Smooth muscle cell (in vitro differentiated cells): Measurements from ENCODE around the gene FBXO22. TPM values are rescaled to one million over a fixed set of nuclear protein-coding genes. Genes with fewer than 3 reads are reported as not detected.

Source experiments
- DNase-seq: peaks from one replicate; lab custom pipeline; 2025; ENCODE audit not compliant: unreplicated experiment; lab: John Stamatoyannopoulos, UW
- H2AFZ ChIP-seq: fragments of 200-600 bp; sonication (generic); 2 replicates; pipeline ENCODE4 v1.6.0; 2016; ENCODE audit warnings: antibody characterized with exemption, low read depth, mild to moderate bottlenecking
- H3F3A ChIP-seq: fragments of 200-600 bp; sonication (generic); 2 replicates; pipeline ENCODE4 v1.6.0; 2017; ENCODE audit warnings: antibody characterized with exemption, low read depth
- H3K27ac ChIP-seq: fragments of 200-600 bp; sonication (generic); 2 replicates; pipeline ENCODE4 v1.5.1; 2016; ENCODE audit warnings: low read depth, mild to moderate bottlenecking
- H3K27me3 ChIP-seq: fragments of 200-600 bp; sonication (generic); 2 replicates; pipeline ENCODE4 v1.6.1; 2016; ENCODE audit warnings: low read depth, mild to moderate bottlenecking
- H3K36me3 ChIP-seq: fragments of 200-600 bp; sonication (generic); 2 replicates; pipeline ENCODE4 v1.5.1; 2016; ENCODE audit warnings: low read depth
- H3K4me1 ChIP-seq: fragments of 200-600 bp; sonication (generic); 2 replicates; pipeline ENCODE4 v1.5.1; 2016; ENCODE audit warnings: low read depth
- H3K4me2 ChIP-seq: fragments of 200-600 bp; sonication (generic); 2 replicates; pipeline ENCODE4 v1.6.0; 2016; ENCODE audit warnings: mild to moderate bottlenecking
- H3K4me3 ChIP-seq: fragments of 200-600 bp; sonication (generic); 2 replicates; pipeline ENCODE4 v1.5.1; 2016; ENCODE audit warnings: mild to moderate bottlenecking
- H3K79me2 ChIP-seq: fragments of 200-600 bp; sonication (generic); 2 replicates; pipeline ENCODE4 v1.6.0; 2016; ENCODE audit warnings: low read depth, mild to moderate bottlenecking
- H3K9ac ChIP-seq: fragments of 200-600 bp; sonication (generic); 2 replicates; pipeline ENCODE4 v1.6.0; 2016; ENCODE audit warnings: low read depth
- H3K9me3 ChIP-seq: fragments of 200-600 bp; sonication (generic); replicated peaks from 2 replicates; pipeline ENCODE4 v1.5.1; 2016; ENCODE audit warnings: low read depth
- H4K20me1 ChIP-seq: fragments of 200-600 bp; sonication (generic); 2 replicates; pipeline ENCODE4 v1.6.0; 2016; ENCODE audit warnings: low read depth
- WGBS: methylation state at CpG from one replicate; pipeline ENCODE4 v1.1.7; 2016; ENCODE audit warnings: low lambda C conversion rate; 5-methylcytosine and 5-hydroxymethylcytosine counted together
- polyA plus RNA-seq: library from polyadenylated mRNA; unstranded; fragments of >200 nt; fragmentation: Nextera tagmentation; extraction: Ambion mirVana; gene quantifications from 2 replicates; pipeline ENCODE4 v1.2.1, GENCODE V29; 2016
- total RNA-seq: library from RNA; depleted of rRNA; stranded (reverse); fragments of >200 nt; gene quantifications from 2 replicates; pipeline ENCODE4 v1.2.3, GENCODE V29; 2014
- TF ChIP-seq, protein P1 (sequence below): fragments of 200-600 bp; sonication (generic); IDR thresholded peaks from 2 replicates; pipeline ENCODE4 v1.5.1; 2017; ENCODE audit warnings: borderline replicate concordance, mild to moderate bottlenecking, antibody characterized with exemption; ENCODE audit not compliant: insufficient read depth, poor library complexity, severe bottlenecking

The FBXO22 gene
- total and polyA plus RNA-seq, 2 experiments from 2014 or later: 51.5 to 60.1 TPM

DNA sequence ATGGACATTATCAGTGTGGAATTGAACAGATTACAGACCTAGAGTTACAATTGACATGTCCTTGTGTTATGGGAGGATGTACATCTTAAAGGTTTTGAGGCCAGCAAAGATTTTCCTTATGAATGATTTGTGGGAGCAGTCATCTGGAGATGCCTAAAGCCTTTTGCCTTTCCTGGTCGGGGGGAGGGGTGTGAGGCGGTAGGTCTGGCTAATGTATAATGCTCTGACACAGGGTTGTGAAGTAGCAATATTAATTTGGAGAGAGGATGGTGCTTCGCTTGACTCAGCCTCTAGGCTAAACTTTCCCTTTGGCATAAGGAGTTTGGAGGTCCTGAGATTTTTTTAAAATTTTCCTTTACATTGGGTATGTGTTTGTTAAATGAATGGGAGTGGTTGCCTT, 23.3 kb downstream of the FBXO22 start:
- H3K4me1 ChIP-seq: no peaks in the 10 kb centered on the region
- H3K79me2 ChIP-seq: peaks cover 17% of the 10 kb centered on the region
- no peaks in the 10 kb centered on the region for H3K27me3 ChIP-seq
- DNase-seq: no peak
- peaks cover 96% of the 10 kb centered on the region for H4K20me1 ChIP-seq
- 68% methylated on average over 3 of the region's 3 CpGs for WGBS
- no peaks in the 10 kb centered on the region for H3K9me3 ChIP-seq
- no peak overlapping the region for H3K27ac ChIP-seq
- H3K4me2 ChIP-seq: no peak overlapping the region
- no peak overlapping the region for H3K9ac ChIP-seq
- H3F3A ChIP-seq: no peaks in the 10 kb centered on the region
- H3K36me3 ChIP-seq: peaks cover 9% of the 10 kb centered on the region
- H3K4me3 ChIP-seq: no peak overlapping the region
- no peak overlapping the region for H2AFZ ChIP-seq
- TF ChIP-seq, protein P1, sequence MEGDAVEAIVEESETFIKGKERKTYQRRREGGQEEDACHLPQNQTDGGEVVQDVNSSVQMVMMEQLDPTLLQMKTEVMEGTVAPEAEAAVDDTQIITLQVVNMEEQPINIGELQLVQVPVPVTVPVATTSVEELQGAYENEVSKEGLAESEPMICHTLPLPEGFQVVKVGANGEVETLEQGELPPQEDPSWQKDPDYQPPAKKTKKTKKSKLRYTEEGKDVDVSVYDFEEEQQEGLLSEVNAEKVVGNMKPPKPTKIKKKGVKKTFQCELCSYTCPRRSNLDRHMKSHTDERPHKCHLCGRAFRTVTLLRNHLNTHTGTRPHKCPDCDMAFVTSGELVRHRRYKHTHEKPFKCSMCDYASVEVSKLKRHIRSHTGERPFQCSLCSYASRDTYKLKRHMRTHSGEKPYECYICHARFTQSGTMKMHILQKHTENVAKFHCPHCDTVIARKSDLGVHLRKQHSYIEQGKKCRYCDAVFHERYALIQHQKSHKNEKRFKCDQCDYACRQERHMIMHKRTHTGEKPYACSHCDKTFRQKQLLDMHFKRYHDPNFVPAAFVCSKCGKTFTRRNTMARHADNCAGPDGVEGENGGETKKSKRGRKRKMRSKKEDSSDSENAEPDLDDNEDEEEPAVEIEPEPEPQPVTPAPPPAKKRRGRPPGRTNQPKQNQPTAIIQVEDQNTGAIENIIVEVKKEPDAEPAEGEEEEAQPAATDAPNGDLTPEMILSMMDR: no peak

DNA sequence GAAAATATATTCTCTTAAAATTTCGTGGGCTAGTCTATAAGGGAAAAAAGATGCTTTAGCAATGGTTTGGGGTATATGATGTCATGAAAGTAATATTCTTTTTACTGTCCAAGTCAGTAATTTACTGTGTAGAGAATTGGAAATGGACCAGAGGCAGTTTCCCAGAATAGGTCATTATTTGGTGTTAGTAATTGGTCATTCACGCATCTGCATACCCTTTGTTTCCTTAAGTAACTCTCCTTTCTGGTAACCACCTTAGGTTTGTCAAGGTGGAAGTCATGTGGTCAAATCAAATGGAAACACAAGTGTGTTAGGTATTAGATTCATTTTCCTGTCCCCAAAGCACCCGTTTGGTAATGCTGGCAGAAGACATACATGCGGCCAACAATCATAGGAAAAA, 23.9 kb downstream of the FBXO22 start:
- peaks cover 17% of the 10 kb centered on the region for H3K79me2 ChIP-seq
- H3K9ac ChIP-seq: no peak overlapping the region
- TF ChIP-seq, protein P1: no peak
- no peak overlapping the region for H2AFZ ChIP-seq
- peaks cover 93% of the 10 kb centered on the region for H4K20me1 ChIP-seq
- H3K4me2 ChIP-seq: no peak overlapping the region
- no peak overlapping the region for H3K27ac ChIP-seq
- DNase-seq: no peak
- H3K27me3 ChIP-seq: no peaks in the 10 kb centered on the region
- WGBS: 92% methylated on average over 4 of the region's 4 CpGs
- no peak overlapping the region for H3K4me3 ChIP-seq
- H3K9me3 ChIP-seq: no peaks in the 10 kb centered on the region
- no peaks in the 10 kb centered on the region for H3F3A ChIP-seq
- no peaks in the 10 kb centered on the region for H3K4me1 ChIP-seq
- H3K36me3 ChIP-seq: peaks cover 14% of the 10 kb centered on the region

DNA sequence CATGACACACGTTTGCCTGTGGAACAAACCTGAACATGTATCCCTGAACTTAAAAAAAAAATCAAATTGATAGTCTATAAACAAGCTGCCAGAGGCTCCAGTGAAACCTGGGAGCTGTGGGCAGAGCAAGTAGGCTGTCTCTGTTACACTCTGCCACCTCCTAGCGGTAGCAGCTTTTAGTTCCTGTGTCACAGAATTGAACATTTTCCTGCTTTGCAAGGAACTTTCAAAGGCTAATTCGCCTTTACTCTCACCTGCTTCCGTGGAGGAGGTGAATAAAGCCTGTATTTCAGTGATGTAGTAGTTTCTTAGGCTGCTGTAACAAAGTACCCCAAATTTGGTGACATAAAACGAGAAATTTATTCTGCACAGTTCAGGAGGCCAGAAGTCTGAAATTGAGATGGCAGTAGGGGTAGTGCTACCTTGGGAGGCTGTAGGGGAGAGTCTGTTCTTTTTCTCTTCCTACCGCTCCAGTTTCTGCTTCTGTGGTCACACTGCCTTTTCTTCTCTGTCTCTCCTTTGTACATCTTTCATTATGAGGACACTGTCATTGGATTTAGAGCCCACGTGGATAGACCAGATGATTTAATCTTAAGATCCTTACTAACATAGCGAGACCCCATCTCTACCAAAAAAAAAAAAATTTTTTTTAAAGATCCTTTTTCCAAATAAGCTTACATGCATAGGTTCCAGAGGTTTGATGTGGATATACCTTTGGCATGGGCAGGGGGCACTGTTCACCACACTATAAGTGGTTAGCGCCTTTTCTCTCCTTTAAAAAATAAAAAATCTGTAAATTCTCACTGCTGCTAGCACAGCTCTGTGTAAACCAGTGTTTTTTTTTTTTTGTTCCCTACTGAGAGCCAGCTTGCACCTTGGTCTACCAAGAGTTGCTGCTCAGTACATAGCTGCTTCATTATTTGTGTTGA, 25.3 kb downstream of the FBXO22 start:
- H3K36me3 ChIP-seq: peaks cover 17% of the 10 kb centered on the region
- WGBS: 70% methylated on average over 9 of the region's 9 CpGs
- no peaks in the 10 kb centered on the region for H3K9me3 ChIP-seq
- H4K20me1 ChIP-seq: peaks cover 81% of the 10 kb centered on the region
- peaks cover 17% of the 10 kb centered on the region for H3K79me2 ChIP-seq
- H3K9ac ChIP-seq: no peak overlapping the region
- H2AFZ ChIP-seq: no peak overlapping the region
- no peak overlapping the region for H3K4me3 ChIP-seq
- no peaks in the 10 kb centered on the region for H3K4me1 ChIP-seq
- H3K27ac ChIP-seq: no peak overlapping the region
- H3F3A ChIP-seq: no peaks in the 10 kb centered on the region
- no peaks in the 10 kb centered on the region for H3K27me3 ChIP-seq
- TF ChIP-seq, protein P1: peak; percentile 31
- H3K4me2 ChIP-seq: no peak overlapping the region
- no peak for DNase-seq
